ENCODE data around the gene SLC25A26. TPM values are rescaled to one million over a fixed set of nuclear protein-coding genes. Genes with fewer than 3 reads are reported as not detected.

The SLC25A26 gene
- total and polyA plus RNA-seq, 2 of the 13 experiments (the other 11 are each of a cell fraction or from before 2014, with no cell fraction given): 23.1 to 32.7 TPM

- no peak for TF ChIP-seq SALL2 (CRISPR knock-in tag; IDR thresholded peaks at IDR 0.05)
- TF ChIP-seq ZFP36L2 (CRISPR knock-in tag; IDR thresholded peaks at IDR 0.05): no peak
- TF ChIP-seq ZC3H13 (CRISPR knock-in tag; IDR thresholded peaks at IDR 0.05): no peak
- no peak for TF ChIP-seq HIVEP1 (CRISPR knock-in tag; IDR thresholded peaks at IDR 0.05)
- TF ChIP-seq MBD4 (IDR thresholded peaks at IDR 0.05; ENCODE audit: borderline replicate concordance, low read length): no peak
- TF ChIP-seq POGZ (CRISPR knock-in tag; IDR thresholded peaks at IDR 0.05): peak; percentile 67; the same call in 1 of the 2 replicates
- TF ChIP-seq ZNF362 (CRISPR knock-in tag; IDR thresholded peaks at IDR 0.05; ENCODE audit: borderline replicate concordance): peak; percentile 74
- no peak for TF ChIP-seq ATF6 (CRISPR knock-in tag; conservative IDR thresholded peaks at IDR 0.05)
- TF ChIP-seq ZNF232 (CRISPR knock-in tag; IDR thresholded peaks at IDR 0.05; ENCODE audit: borderline replicate concordance): no peak
- no peak for TF ChIP-seq MLXIP (CRISPR knock-in tag; IDR thresholded peaks at IDR 0.05; ENCODE audit: borderline replicate concordance)
- TF ChIP-seq SNAI1 (CRISPR knock-in tag; IDR thresholded peaks at IDR 0.05; ENCODE audit: borderline replicate concordance): no peak
- TF ChIP-seq TFDP2 (CRISPR knock-in tag; IDR thresholded peaks at IDR 0.05): no peak
- no peak for TF ChIP-seq TAF15 (IDR thresholded peaks at IDR 0.05; ENCODE audit: low read depth, low read length, poor library complexity, severe bottlenecking)
- no peak for TF ChIP-seq CCAR2 (optimal IDR thresholded peaks at IDR 0.05; ENCODE audit: low read depth, low read length)
- TF ChIP-seq HBP1 (CRISPR knock-in tag; IDR thresholded peaks at IDR 0.05; ENCODE audit: low read depth): no peak
- no peak for TF ChIP-seq ZC3H4 (CRISPR knock-in tag; IDR thresholded peaks at IDR 0.05; ENCODE audit: borderline replicate concordance)
- TF ChIP-seq ZNF350 (CRISPR knock-in tag; IDR thresholded peaks at IDR 0.05; ENCODE audit: borderline replicate concordance, low read depth): no peak
Measured at GRCh38 chr3:66344391-66344811, 123.6 kb downstream of the SLC25A26 start (continued).
